LNCAP (cell line): ENCODE measurements around the gene DNAL4.

ENCODE experiments used
- CTCF ChIP-seq: fragments of 450-650 bp; IDR thresholded peaks from 2 replicates; pipeline ENCODE4 v1.5.1; 2017; ENCODE audit warnings: mild to moderate bottlenecking

DNAL4 gene

GRCh38 chr22:38802671-38803121 is 8.8 kb upstream of the DNAL4 start:
- no peak for TF ChIP-seq CTCF

GRCh38 chr22:38799265-38800002 is 5.5 kb upstream of the DNAL4 start:
- no peak for TF ChIP-seq CTCF

- no peak for TF ChIP-seq CTCF
Measured at GRCh38 chr22:38798496-38798895, 4.6 kb upstream of the DNAL4 start.

- TF ChIP-seq CTCF, result no peak
Measured at GRCh38 chr22:38796262-38796957, 2.5 kb upstream of the DNAL4 start.

GRCh38 chr22:38795569-38795968 is 1.6 kb upstream of the DNAL4 start:
- TF ChIP-seq CTCF, result no peak

GRCh38 chr22:38793317-38793716 is 626 bp downstream of the DNAL4 start:
- TF ChIP-seq CTCF, result no peak

GRCh38 chr22:38792833-38793232 is 1.1 kb downstream of the DNAL4 start:
- TF ChIP-seq CTCF, result no peak
